ENCODE measurements around the gene FPR3.

- TF ChIP-seq CTCF (IDR thresholded peaks at IDR 0.05) (no peak), POLR2A (IDR thresholded peaks at IDR 0.05) (no peak)
Measured at GRCh38 chr19:51800473-51801244, 5.7 kb downstream of the FPR3 start.
